ENCODE data around the gene DEDD2.

DNA sequence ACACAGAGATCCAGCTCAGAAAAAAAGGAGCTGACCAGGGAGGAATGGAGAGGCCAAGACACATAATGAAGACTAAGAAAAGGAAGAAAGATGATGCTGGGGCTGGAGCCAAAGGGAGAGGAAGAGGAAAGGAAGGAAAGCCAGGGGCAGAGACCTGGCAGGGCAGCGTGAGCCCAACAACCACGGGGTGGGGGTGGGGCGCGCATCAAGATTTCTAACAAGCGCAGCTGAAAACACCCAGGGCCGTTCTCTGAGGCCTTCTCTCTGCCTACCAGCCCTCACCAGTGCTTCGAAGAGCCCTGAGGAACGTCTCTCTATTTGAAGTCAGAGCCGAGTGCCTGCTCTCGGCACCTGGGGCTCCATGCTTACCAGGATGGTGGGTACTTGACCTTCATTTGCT is 61.7 kb downstream of the DEDD2 start:
- TF ChIP-seq CTCF (IDR thresholded peaks at IDR 0.05; ENCODE audit: low read length) (no peak), EZH2 (IDR thresholded peaks at IDR 0.05; ENCODE audit: borderline replicate concordance, low read length) (no peak)
